T follicular helper cell (primary cell): ENCODE measurements around the gene PCBP2.
"Not testable (repeated sequence)": the region's sequence is repeated elsewhere in the genome, so short reads cannot be mapped to it uniquely, and the experiment has no call there.

Experiments used
- DNase-seq: peaks from one replicate; pipeline ENCODE4 v3.0.0-alpha.2; 2020; ENCODE audit warnings: low read depth

Gene PCBP2

GRCh38 chr12:53441040-53441833 lies 10.7 kb upstream of the PCBP2 start, which contains the start of gene PRR13:
PRR13 (plus strand) TSS chr12:53441734; CDS start chr12:53442715, 981 bp downstream.
- peak; percentile 98 for DNase-seq

GRCh38 chr12:53443955-53444354 lies 7.9 kb upstream of the PCBP2 start:
- no peak for DNase-seq

GRCh38 chr12:53444593-53445325 lies 7.1 kb upstream of the PCBP2 start:
- not testable (repeated sequence) for DNase-seq

- no peak for DNase-seq
Measured at GRCh38 chr12:53450936-53451335, 966 bp upstream of the PCBP2 start.

- peak; percentile 72 for DNase-seq
Measured at GRCh38 chr12:53452159-53453077, 516 bp downstream of the PCBP2 start.

- DNase-seq: no peak
Measured at GRCh38 chr12:53453953-53454640, 2.2 kb downstream of the PCBP2 start.

GRCh38 chr12:53454707-53455106 lies 2.8 kb downstream of the PCBP2 start:
- DNase-seq: no peak

GRCh38 chr12:53456654-53457366 lies 4.9 kb downstream of the PCBP2 start:
- DNase-seq: no peak

GRCh38 chr12:53459097-53459496 lies 7.2 kb downstream of the PCBP2 start:
- DNase-seq: no peak

- DNase-seq: no peak
Measured at GRCh38 chr12:53461059-53461458, 9.2 kb downstream of the PCBP2 start.

- no peak for DNase-seq
Measured at GRCh38 chr12:53461591-53461990, 9.7 kb downstream of the PCBP2 start.

- DNase-seq: no peak
Measured at GRCh38 chr12:53462935-53463334, 11.0 kb downstream of the PCBP2 start.

- DNase-seq: no peak
Measured at GRCh38 chr12:53463802-53464560, 12.1 kb downstream of the PCBP2 start.

- DNase-seq: no peak
Measured at GRCh38 chr12:53464685-53465418, 12.9 kb downstream of the PCBP2 start.

- no peak for DNase-seq
Measured at GRCh38 chr12:53465679-53466078, 13.8 kb downstream of the PCBP2 start.

GRCh38 chr12:53466640-53467039 lies 14.7 kb downstream of the PCBP2 start:
- no peak for DNase-seq

GRCh38 chr12:53467082-53467481 lies 15.2 kb downstream of the PCBP2 start:
- no peak for DNase-seq

GRCh38 chr12:53467880-53468279 lies 16.0 kb downstream of the PCBP2 start:
- DNase-seq: no peak

GRCh38 chr12:53468282-53468681 lies 16.4 kb downstream of the PCBP2 start:
- DNase-seq: no peak
